OCI-LY3 (cell line): ENCODE results near the gene CHFR.
"Not testable (repeated sequence)": the region's sequence is repeated elsewhere in the genome, so short reads cannot be mapped to it uniquely, and the experiment has no call there.

Experiments
- H2AFZ ChIP-seq: fragments of 200-600, 300-600 bp; shearing (Covaris generic); 2 replicates; pipeline ENCODE4 v1.6.0; 2014; ENCODE audit warnings: antibody characterized with exemption, low read depth, low read length
- H3K27ac ChIP-seq: fragments of 200-600, 300-600 bp; sonication (generic); 2 replicates; pipeline ENCODE4 v1.5.1; 2014; ENCODE audit warnings: mild to moderate bottlenecking, low read length, moderate library complexity, mixed read lengths
- H3K27me3 ChIP-seq: fragments of 200-600, 300-600 bp; sonication (generic); 2 replicates; pipeline ENCODE4 v1.6.1; 2014; ENCODE audit warnings: low read depth, low read length, mixed read lengths
- H3K36me3 ChIP-seq: fragments of 200-600, 300-600 bp; sonication (generic); replicated peaks from 2 replicates; pipeline ENCODE3; 2014; ENCODE audit warnings: low read depth, low read length, mixed read lengths
- H3K4me1 ChIP-seq: fragments of 300-600, 200-600 bp; sonication (generic); 2 replicates; pipeline ENCODE4 v1.6.1; 2014; ENCODE audit warnings: low read length, mixed read lengths
- H3K4me2 ChIP-seq: fragments of 200-600, 300-600 bp; sonication (generic); 2 replicates; pipeline ENCODE4 v1.6.1; 2014; ENCODE audit warnings: low read length, mixed read lengths
- H3K4me3 ChIP-seq: fragments of 300-600, 200-600 bp; sonication (generic); 2 replicates; pipeline ENCODE4 v1.5.1; 2014; ENCODE audit warnings: antibody characterized with exemption, mild to moderate bottlenecking, low read length, moderate library complexity
- H3K79me2 ChIP-seq: fragments of 300-600, 200-600 bp; shearing (Covaris generic); 2 replicates; pipeline ENCODE4 v1.6.1; 2014; ENCODE audit warnings: mild to moderate bottlenecking, low read length, mixed read lengths
- H3K9ac ChIP-seq: fragments of 300-600, 200-600 bp; shearing (Covaris generic); 2 replicates; pipeline ENCODE4 v1.6.0; 2014; ENCODE audit warnings: mild to moderate bottlenecking, low read length, moderate library complexity
- H3K9me3 ChIP-seq: fragments of 200-600, 300-600 bp; shearing (Covaris generic); 2 replicates; pipeline ENCODE4 v1.6.1; 2014; ENCODE audit warnings: low read length, mixed read lengths; ENCODE audit not compliant: insufficient read depth
- H4K20me1 ChIP-seq: fragments of 200-600, 300-600 bp; sonication (generic); 2 replicates; pipeline ENCODE4 v1.6.1; 2016; ENCODE audit warnings: low read length, mixed read lengths; ENCODE audit not compliant: insufficient read depth
- CTCF ChIP-seq: fragments of 200-600, 300-600 bp; sonication (generic); IDR thresholded peaks from 2 replicates; pipeline ENCODE4 v1.5.1; 2014; ENCODE audit warnings: antibody characterized with exemption, low read length, low read depth
- EZH2phosphoT487 ChIP-seq: fragments of 200-600 bp; shearing (Covaris generic); IDR thresholded peaks from 2 replicates; pipeline ENCODE4 v1.6.1; 2018; ENCODE audit warnings: antibody characterized with exemption, mixed run types, low read depth

CHFR gene

DNA sequence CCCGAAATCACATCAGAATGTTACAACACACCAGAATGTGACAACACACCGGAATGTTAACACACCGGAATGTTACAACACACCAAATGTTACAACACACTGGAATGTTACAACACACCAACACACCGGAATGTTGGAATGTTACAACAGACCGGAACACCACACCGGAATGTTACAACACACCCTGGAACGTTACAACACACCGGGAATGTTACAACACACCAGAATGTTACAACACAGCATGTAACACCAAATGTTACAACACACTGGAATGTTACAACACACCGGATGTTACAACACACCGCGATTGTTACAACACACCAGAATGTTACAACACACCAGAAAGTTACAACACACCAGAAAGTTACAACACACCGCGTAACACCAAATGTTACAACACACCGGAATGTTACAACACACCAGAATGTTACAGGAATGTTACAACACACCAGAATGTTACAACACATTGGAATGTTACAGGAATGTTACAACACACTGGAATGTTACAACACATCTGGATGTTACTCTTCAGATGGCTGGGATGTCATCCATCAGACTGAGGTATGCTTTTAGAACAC is 21.1 kb downstream of the CHFR start:
- Histone ChIP-seq H3K9ac (no peak overlapping the region), H3K4me2 (no peak overlapping the region), H3K36me3 (no peaks in the 10 kb centered on the region), H3K9me3 (no peaks in the 10 kb centered on the region), H2AFZ (no peak overlapping the region), H3K4me1 (no peaks in the 10 kb centered on the region), H3K79me2 (no peaks in the 10 kb centered on the region), H3K27me3 (no peaks in the 10 kb centered on the region), H3K4me3 (no peak overlapping the region), H4K20me1 (no peaks in the 10 kb centered on the region), H3K27ac (no peak overlapping the region)
- TF ChIP-seq CTCF (no peak), EZH2phosphoT487 (no peak)

DNA sequence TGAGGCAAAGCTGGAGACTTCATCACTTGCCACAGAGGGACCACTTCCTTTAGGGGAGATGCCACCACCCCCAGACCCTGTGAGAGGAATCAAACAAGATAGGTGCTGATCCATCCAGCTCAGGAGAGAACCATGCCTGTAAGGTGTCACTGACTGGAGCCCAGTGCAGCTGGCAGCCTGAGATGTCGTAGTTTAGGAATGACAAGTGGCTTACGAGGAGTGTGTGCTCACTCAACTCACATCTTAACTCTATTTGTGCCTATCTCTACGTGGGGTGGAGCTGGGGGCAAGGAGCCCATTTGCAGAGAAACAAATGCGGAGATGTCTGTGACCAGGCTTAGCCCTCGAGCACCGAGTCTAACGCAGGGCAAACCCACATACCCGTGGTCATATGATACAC is 25.8 kb downstream of the CHFR start:
- Histone ChIP-seq H3K27ac (no peak overlapping the region), H3K79me2 (no peaks in the 10 kb centered on the region), H3K9ac (no peak overlapping the region), H3K4me2 (no peak overlapping the region), H4K20me1 (no peaks in the 10 kb centered on the region), H2AFZ (no peak overlapping the region), H3K27me3 (no peaks in the 10 kb centered on the region), H3K4me3 (no peak overlapping the region), H3K36me3 (no peaks in the 10 kb centered on the region), H3K9me3 (no peaks in the 10 kb centered on the region), H3K4me1 (no peaks in the 10 kb centered on the region)
- no peak for TF ChIP-seq EZH2phosphoT487
- TF ChIP-seq CTCF: no peak

- Histone ChIP-seq H3K36me3 (no peaks in the 10 kb centered on the region), H3K4me2 (no peak overlapping the region), H4K20me1 (no peaks in the 10 kb centered on the region), H3K9ac (no peak overlapping the region), H3K79me2 (no peaks in the 10 kb centered on the region), H3K9me3 (no peaks in the 10 kb centered on the region), H3K4me1 (no peaks in the 10 kb centered on the region), H3K27ac (no peak overlapping the region), H3K4me3 (no peak overlapping the region), H2AFZ (no peak overlapping the region), H3K27me3 (no peaks in the 10 kb centered on the region)
- TF ChIP-seq EZH2phosphoT487 (no peak), CTCF (no peak)
Measured at GRCh38 chr12:132858718-132859266, 28.6 kb downstream of the CHFR start.

DNA sequence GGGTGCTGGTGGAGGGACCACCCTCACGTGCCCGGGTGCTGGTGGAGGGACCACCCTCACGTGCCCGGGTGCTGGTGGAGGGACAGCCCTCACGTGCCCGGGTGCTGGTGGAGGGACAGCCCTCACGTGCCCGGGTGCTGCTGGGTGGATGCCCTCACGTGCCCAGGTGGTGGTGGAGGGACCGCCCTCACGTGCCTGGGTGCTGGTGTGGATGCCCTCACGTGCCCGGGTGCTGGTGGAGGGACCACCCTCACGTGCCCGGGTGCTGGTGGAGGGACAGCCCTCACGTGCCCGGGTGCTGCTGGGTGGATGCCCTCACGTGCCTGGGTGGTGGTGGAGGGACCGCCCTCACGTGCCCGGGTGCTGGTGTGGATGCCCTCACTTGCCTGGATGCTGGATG is 30.4 kb downstream of the CHFR start:
- H3K4me3 ChIP-seq, H3K79me2 ChIP-seq, H3K36me3 ChIP-seq, H3K4me1 ChIP-seq, H3K27ac ChIP-seq, H3K9me3 ChIP-seq, H3K27me3 ChIP-seq, H3K4me2 ChIP-seq, H4K20me1 ChIP-seq, H3K9ac ChIP-seq, H2AFZ ChIP-seq: not testable (repeated sequence)
